Measurements from ENCODE around the gene TBX6. TPM values are rescaled to one million over a fixed set of nuclear protein-coding genes. Genes with fewer than 3 reads are reported as not detected.

TBX6 gene
- total and polyA plus RNA-seq, 7 donors, result 0.23 to 1.7 (median 1.1) TPM

- DNase-seq, result no peak
- WGBS, 2 donors, result 0 to 1% methylated on average over 25 of the region's 25 CpGs
- Histone ChIP-seq H3K4me1 (peaks cover 0 to 51% (median 43%) of the 10 kb centered on the region in 4 donors), H3K36me3 (peaks cover 22 to 27% (median 25%) of the 10 kb centered on the region in 4 donors), H3K27ac (peak overlapping the region; percentile 96 to 100 (median 98)), H3K27me3 (no peaks in the 10 kb centered on the region), H3K4me3 (peak overlapping the region; percentile 73 to 98 (median 82)), H3K9me3 (no peaks in the 10 kb centered on the region)
- peak in 2 of 4 donors; percentile 11 to 82 for TF ChIP-seq POLR2AphosphoS5 (IDR thresholded peaks at IDR 0.05)
- TF ChIP-seq POLR2A (IDR thresholded peaks at IDR 0.05), result peak in 1 of 2 donors; percentile 73
- TF ChIP-seq EP300 (IDR thresholded peaks at IDR 0.05), result no peak
- TF ChIP-seq CTCF (IDR thresholded peaks at IDR 0.05), result no peak
- intact Hi-C loops (cut with DNase I), result loop anchor here (5.0 kb wide), 1 partner anchor 252 kb away; the partner anchor contains the start of gene PRRT2
These were observed 27.0 kb downstream of the TBX6 start for GRCh38 chr16:30064729-30065101.

GRCh38 chr16:30063893-30064728 lies 27.6 kb downstream of the TBX6 start:
- Histone ChIP-seq H3K4me3 (peak overlapping the region; percentile 73 to 98 (median 82)), H3K27me3 (no peaks in the 10 kb centered on the region), H3K4me1 (peaks cover 0 to 45% (median 37%) of the 10 kb centered on the region in 4 donors), H3K36me3 (peaks cover 16 to 21% (median 19%) of the 10 kb centered on the region in 4 donors), H3K27ac (peak overlapping the region; percentile 96 to 100 (median 98)), H3K9me3 (no peaks in the 10 kb centered on the region)
- intact Hi-C loops (cut with DNase I), result no loop called here
- 3 to 9% methylated on average over 27 of the region's 27 CpGs for WGBS, 2 donors
- TF ChIP-seq POLR2AphosphoS5 (IDR thresholded peaks at IDR 0.05) (peak; percentile 41 to 83 (median 69)), CTCF (IDR thresholded peaks at IDR 0.05) (peak in 2 of 4 experiments; percentile 20 to 30), POLR2A (IDR thresholded peaks at IDR 0.05) (peak; percentile 17 to 49), EP300 (IDR thresholded peaks at IDR 0.05) (no peak)
- DNase-seq, result peak; percentile 92

GRCh38 chr16:30063278-30063892 lies 28.3 kb downstream of the TBX6 start:
- H3K27me3 ChIP-seq, result no peaks in the 10 kb centered on the region
- peak; percentile 78 for DNase-seq
- peaks cover 0 to 37% (median 29%) of the 10 kb centered on the region in 4 donors for H3K4me1 ChIP-seq
- no peaks in the 10 kb centered on the region for H3K9me3 ChIP-seq
- TF ChIP-seq POLR2A (IDR thresholded peaks at IDR 0.05) (no peak), POLR2AphosphoS5 (IDR thresholded peaks at IDR 0.05) (no peak), CTCF (IDR thresholded peaks at IDR 0.05) (no peak), EP300 (IDR thresholded peaks at IDR 0.05) (no peak)
- peak overlapping the region; percentile 96 to 100 (median 98) for H3K27ac ChIP-seq
- WGBS, 2 donors, result 63 to 77% methylated on average over 12 of the region's 12 CpGs
- intact Hi-C loops (cut with DNase I), result no loop called here
- peaks cover 8 to 14% (median 11%) of the 10 kb centered on the region in 4 donors for H3K36me3 ChIP-seq
- peak overlapping the region; percentile 73 to 98 (median 82) for H3K4me3 ChIP-seq

GRCh38 chr16:30060836-30061554 lies 30.7 kb downstream of the TBX6 start:
- no peak for DNase-seq
- no peak overlapping the region for H3K4me3 ChIP-seq
- intact Hi-C loops (cut with DNase I), result no loop called here
- H3K27me3 ChIP-seq, result no peaks in the 10 kb centered on the region
- no peaks in the 10 kb centered on the region for H3K36me3 ChIP-seq
- H3K27ac ChIP-seq, result peak overlapping the region in 1 of 4 donors; percentile 30
- H3K4me1 ChIP-seq, result peaks cover 0 to 17% (median 12%) of the 10 kb centered on the region in 4 donors
- WGBS, 2 donors, result 78 to 86% methylated on average over 2 of the region's 2 CpGs
- no peaks in the 10 kb centered on the region for H3K9me3 ChIP-seq
- no peak for TF ChIP-seq POLR2A (IDR thresholded peaks at IDR 0.05)
- TF ChIP-seq EP300 (IDR thresholded peaks at IDR 0.05), result no peak
- no peak for TF ChIP-seq POLR2AphosphoS5 (IDR thresholded peaks at IDR 0.05)
- no peak for TF ChIP-seq CTCF (IDR thresholded peaks at IDR 0.05)

Data from sigmoid colon (tissue), 7 donors.